ENCODE results near the gene FGFR4. TPM values are rescaled to one million over a fixed set of nuclear protein-coding genes. Genes with fewer than 3 reads are reported as not detected.

Gene FGFR4
- total RNA-seq, 2 donors from 2014 or later = 0.75 to 2.3 TPM

DNA sequence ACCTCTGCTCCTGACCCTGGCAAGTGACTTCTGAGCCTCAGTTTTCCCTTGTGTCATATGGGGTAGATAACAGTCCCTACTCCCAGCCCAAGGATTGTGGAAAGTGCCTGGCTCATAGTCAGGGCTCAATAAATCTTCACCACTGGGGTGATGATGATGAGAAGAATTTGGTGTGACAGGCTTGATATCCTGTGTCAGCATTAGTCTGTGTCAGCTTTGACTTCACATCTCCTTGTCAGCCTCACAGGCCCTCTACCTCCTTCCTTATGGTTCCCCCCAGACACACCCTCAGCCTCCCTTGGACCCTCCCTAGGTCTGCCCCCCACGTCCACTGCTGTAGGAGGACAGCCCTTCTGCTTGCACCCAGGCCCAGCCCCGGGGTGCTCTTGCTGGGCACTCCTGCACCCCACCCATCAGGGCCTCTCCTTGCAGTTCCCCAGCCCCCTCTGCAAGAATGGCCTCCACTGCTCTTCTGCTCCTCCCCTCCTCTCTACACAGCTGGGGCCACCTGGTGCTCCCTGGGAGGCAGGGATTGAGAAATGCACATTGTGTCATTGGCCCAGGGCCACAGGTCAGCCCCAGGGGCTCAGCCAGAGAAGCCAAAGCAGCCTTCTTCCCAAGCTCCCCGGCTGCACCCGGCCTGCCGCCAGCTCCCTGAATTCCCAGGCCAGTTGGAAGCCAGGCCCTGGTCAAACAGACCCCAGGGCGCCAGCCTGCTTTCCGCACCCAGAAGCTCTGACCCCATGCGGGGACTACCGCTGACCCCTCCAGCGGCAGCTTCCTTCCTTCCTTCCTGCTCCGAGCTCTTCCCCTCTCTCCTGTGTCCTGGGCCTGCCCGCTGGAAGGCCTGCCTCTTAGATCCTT is 7.7 kb downstream of the FGFR4 start:
- no peak for DNase-seq (ENCODE audit: low spot score in 2 of 2)
- Mint-ChIP-seq H3K36me3 (no peaks in the 10 kb centered on the region), H3K27ac (peak overlapping the region in 1 of 2 donors; percentile 65), H3K9me3 (no peaks in the 10 kb centered on the region)
- ATAC-seq = no peak

DNA sequence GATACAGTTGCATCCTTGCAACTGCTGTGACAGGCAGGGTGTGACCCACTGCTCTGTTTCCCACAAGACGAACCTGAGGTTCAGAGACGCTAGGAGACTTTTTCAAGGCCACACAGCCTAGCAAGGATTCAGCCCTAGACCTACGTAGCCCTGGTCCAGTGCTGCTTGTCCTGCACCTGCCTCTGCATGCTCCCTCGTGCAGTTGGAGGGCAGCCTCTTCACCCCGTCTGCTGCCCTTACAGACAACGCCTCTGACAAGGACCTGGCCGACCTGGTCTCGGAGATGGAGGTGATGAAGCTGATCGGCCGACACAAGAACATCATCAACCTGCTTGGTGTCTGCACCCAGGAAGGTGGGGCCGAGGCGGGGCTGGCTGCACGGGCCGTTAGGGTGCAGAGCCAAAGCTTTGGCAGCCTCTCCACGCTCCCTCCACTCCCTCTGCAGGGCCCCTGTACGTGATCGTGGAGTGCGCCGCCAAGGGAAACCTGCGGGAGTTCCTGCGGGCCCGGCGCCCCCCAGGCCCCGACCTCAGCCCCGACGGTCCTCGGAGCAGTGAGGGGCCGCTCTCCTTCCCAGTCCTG is 8.5 kb downstream of the FGFR4 start:
- DNase-seq (ENCODE audit: low spot score in 2 of 2) (no peak), ATAC-seq (no peak)
- Mint-ChIP-seq H3K9me3 (no peaks in the 10 kb centered on the region), H3K36me3 (no peaks in the 10 kb centered on the region), H3K27ac (no peak overlapping the region)

DNA sequence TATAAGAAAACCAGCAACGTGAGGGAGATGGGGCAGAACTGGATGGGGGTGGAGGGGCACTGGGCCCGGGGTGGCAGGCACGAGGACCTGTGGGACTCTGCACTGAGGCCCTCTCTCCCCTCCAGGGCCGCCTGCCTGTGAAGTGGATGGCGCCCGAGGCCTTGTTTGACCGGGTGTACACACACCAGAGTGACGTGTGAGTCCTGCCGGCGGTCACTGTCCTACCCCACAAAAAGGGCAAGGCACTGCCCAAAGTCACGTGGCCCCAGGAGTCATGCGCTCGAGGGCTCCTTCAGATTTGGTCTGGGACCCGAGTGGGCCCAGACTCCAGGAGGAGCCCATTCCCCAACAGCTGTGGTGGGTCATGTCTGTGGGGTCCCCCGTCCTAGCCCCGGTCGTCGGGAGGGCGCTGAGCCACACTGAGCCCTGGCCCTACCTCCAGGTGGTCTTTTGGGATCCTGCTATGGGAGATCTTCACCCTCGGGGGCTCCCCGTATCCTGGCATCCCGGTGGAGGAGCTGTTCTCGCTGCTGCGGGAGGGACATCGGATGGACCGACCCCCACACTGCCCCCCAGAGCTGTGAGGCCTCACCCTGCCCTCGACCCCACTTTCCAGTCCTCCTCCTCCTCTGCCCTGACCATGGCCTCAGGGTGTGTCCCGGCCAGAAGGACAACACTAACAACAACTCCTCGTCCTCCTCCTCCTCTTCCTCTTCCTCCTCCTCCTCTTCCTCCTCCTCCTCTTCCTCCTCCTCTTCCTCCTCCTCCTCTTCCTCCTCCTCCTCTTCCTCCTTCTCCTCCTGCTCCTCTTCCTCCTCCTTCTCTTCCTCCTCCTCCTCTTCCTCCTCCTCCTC is 9.7 kb downstream of the FGFR4 start:
- Mint-ChIP-seq H3K9me3 (no peaks in the 10 kb centered on the region), H3K36me3 (no peaks in the 10 kb centered on the region), H3K27ac (no peak overlapping the region)
- ATAC-seq = no peak
- no peak for DNase-seq (ENCODE audit: low spot score in 2 of 2)

DNA sequence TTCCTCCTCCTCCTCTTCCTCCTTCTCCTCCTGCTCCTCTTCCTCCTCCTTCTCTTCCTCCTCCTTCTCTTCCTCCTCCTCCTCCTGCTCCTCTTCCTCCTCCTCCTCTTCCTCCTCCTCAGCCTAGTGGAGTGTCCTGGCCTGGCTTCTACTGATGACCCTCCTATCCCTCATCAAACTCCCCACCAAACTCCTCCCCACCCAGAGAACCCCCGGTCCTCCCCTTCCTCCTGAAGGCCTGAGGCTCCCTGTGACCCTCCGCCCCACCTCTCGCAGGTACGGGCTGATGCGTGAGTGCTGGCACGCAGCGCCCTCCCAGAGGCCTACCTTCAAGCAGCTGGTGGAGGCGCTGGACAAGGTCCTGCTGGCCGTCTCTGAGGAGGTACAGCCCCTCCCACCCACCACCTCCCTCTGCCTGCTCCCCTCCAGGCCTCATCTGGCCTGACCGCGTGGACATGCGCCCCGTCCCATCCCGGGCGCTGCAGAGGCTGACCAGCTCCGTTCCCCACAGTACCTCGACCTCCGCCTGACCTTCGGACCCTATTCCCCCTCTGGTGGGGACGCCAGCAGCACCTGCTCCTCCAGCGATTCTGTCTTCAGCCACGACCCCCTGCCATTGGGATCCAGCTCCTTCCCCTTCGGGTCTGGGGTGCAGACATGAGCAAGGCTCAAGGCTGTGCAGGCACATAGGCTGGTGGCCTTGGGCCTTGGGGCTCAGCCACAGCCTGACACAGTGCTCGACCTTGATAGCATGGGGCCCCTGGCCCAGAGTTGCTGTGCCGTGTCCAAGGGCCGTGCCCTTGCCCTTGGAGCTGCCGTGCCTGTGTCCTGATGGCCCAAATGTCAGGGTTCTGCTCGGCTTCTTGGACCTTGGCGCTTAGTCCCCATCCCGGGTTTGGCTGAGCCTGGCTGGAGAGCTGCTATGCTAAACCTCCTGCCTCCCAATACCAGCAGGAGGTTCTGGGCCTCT is 10.6 kb downstream of the FGFR4 start:
- no peak for ATAC-seq
- H3K9me3 Mint-ChIP-seq = no peaks in the 10 kb centered on the region
- DNase-seq (ENCODE audit: low spot score in 2 of 2) = no peak
- no peak overlapping the region for H3K27ac Mint-ChIP-seq
- H3K36me3 Mint-ChIP-seq = no peaks in the 10 kb centered on the region

DNA sequence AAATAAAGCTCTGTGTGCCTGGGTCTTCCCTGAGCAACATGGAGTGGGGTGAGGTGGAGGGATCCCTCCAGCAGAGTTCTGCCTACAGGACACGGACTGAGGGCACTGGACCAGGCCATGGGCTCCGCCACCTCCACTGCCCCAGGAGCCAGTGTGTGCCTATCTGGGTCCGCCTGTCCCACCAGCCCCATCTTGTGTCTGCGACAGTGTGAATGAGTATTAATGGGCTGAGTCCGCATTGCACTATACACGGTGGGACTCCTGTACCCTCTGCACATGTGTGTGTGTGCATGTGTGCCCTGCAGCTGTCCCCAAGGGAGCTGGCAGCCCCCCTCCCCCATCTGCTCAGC is 11.4 kb downstream of the FGFR4 start:
- Mint-ChIP-seq H3K36me3 (no peaks in the 10 kb centered on the region), H3K27ac (no peak overlapping the region), H3K9me3 (no peaks in the 10 kb centered on the region)
- DNase-seq (ENCODE audit: low spot score in 2 of 2) (no peak), ATAC-seq (no peak)

DNA sequence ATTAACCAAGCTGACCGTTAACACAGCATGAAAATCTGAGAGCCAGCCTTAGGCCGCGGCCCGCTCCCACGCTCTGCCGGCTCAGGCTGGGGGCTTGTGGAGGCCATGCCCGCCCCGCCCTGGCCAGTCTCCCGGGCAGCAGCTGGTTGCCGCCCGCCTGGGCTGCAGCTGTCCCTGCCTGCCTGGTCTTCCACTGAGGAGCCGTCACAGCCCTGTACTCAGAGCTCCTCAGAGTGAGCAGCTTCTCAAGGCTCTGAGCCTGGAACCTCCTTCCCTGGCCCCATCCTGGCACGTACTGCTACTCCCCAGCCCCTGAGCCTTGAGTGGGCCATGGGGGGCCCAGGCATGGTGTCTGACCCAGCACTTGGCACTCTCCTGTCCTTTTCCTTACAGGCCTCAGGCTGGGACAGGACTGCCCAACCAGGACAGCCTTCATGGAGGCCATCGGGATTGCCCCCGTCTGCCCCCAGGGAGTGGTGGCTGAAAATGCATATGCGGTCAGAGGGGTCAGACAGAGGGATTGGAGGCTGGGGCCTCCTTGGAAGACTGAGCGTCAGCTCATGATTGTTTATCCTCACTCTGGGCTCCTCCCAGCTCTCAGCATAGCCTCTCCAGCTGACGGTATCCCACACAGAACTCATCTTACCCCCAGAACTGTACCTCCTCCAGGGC is 11.9 kb downstream of the FGFR4 start:
- no peak overlapping the region for H3K27ac Mint-ChIP-seq
- H3K9me3 Mint-ChIP-seq = no peaks in the 10 kb centered on the region
- DNase-seq (ENCODE audit: low spot score in 2 of 2) (no peak), ATAC-seq (no peak)
- H3K36me3 Mint-ChIP-seq = no peaks in the 10 kb centered on the region

DNA sequence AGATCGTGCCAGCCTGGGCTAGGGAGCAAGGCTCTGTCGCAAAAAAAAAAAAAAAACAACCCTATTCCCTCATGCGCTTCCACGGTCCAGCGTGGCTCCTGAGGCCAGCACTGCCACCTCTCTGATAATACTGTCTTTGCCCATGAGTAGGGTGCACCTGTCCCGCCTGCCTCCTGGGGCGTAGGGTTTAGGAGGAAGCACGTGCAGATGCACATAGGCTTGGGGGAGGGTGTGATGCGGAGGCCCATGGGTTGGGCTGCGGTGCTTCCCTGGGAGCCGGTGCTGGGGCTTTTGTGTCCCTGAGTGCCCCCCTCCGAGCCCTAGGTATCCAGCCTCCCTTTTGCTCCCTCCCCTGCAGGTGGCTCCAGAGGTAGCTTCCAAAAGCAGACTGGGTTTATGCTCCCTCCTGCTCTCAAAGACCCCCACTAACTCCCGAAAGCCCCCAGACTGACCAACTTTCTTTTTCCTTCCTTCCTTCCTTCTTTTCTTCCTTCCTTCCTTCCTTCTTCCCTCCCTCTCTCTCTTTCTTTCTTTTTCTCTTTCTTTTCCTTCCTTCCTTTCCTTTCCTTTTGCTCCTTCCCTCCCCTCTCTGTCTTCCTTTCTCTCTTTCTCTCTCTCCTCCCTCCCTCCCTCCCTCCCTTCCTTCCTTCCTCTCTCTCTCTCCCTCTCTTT is 12.8 kb downstream of the FGFR4 start:
- no peaks in the 10 kb centered on the region for H3K36me3 Mint-ChIP-seq
- ATAC-seq = no peak
- no peaks in the 10 kb centered on the region for H3K9me3 Mint-ChIP-seq
- no peak for DNase-seq (ENCODE audit: low spot score in 2 of 2)
- no peak overlapping the region for H3K27ac Mint-ChIP-seq

DNA sequence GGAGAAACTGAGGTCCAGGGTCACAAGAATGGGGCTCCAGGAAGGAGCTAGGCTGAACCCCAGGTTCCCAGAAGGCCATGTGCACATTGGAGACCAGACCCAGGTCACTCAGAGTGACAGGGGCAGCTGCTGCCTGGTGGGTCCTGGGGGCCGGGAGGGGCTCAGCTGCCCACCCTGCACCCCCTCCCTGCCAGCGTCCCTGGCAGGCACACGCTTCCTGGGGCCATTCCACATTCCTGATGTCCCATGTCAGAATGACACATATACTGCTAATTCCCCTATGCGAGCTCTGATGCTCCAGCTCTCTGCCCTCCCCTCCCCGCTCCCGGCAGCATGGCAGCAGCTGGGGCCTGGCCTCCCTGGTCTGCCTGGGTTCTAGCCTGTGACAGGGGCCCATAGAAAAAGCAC is 14.0 kb downstream of the FGFR4 start:
- Mint-ChIP-seq H3K27ac (no peak overlapping the region), H3K36me3 (no peaks in the 10 kb centered on the region), H3K9me3 (no peaks in the 10 kb centered on the region)
- DNase-seq (ENCODE audit: low spot score in 2 of 2) = no peak
- no peak for ATAC-seq

DNA sequence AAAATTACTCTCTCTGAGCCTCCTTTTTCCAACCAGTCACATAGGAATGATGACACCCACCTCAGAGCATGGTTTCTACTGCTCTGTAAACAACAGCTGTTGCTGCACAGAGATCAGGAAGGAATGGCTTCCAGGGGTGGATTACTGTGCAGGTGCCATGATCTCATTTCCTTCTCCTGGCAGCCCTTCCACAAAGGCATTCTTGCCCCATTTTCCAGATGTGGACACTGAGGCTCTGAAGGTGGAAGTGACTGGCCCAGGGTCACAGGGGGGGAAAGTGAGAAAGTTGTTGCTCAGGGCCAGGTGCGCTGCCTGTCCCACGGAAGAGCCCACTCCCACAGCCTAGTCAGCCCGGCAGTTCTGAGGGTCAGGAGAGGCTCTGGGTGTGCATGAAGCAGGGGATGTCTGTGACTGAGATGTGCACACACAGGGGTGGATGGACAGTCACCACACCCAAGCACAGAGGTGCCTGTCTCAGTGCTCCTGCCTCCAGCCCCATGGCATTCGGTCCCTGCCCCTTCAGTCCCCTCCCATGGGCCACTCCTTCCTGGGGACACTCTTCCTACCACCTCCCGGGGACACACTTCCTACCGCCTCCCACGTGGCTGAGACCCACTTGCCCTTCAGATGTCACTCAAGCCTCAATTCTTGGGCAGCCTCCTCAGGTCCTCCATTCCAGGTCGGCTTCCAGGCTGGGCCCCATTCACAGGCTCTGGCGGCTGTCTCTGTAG is 17.0 kb downstream of the FGFR4 start:
- ATAC-seq (no peak), DNase-seq (ENCODE audit: low spot score in 2 of 2) (no peak)
- no peaks in the 10 kb centered on the region for H3K36me3 Mint-ChIP-seq
- no peak overlapping the region for H3K27ac Mint-ChIP-seq
- no peaks in the 10 kb centered on the region for H3K9me3 Mint-ChIP-seq

DNA sequence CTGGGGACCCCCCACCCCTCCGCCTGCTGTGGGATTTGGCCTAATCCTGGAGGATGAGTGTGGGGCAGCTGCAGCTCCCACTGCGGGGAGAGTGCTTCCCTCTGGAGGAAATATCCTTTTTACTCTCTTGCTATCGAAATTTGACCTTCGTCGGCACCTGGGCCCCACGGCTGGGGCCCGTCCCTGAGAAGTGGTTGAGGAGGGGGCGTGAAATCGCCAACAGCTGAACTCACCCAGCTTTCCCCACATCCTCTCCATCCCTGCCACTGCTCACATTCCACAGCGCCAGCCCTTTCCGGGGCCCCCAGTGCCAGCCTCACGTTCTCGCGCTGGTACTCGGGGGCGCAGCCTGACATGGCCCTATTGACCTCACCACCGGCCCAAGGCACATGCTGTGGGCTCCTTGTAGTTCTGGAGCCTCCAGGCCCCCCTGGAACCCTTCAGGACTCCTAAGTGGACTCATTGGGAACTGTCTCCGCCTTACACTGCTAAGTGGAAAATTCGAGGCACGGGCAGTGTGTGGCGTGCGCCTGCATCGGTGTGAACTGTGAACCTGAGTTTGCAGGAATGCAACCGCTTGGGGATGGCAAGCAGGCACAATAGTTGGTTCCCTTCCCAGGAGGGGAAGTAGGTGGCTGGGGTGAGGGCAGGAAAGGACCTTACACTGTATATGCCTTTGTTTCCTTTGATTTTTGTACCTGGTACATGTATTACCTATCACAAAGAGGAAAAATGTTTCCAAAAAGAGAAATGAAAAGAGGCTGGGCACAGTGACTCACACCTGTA is 19.2 kb downstream of the FGFR4 start:
- ATAC-seq = no peak
- Mint-ChIP-seq H3K9me3 (no peaks in the 10 kb centered on the region), H3K36me3 (no peaks in the 10 kb centered on the region), H3K27ac (peak overlapping the region in 1 of 2 donors; percentile 53)
- DNase-seq (ENCODE audit: low spot score in 2 of 2) = no peak

DNA sequence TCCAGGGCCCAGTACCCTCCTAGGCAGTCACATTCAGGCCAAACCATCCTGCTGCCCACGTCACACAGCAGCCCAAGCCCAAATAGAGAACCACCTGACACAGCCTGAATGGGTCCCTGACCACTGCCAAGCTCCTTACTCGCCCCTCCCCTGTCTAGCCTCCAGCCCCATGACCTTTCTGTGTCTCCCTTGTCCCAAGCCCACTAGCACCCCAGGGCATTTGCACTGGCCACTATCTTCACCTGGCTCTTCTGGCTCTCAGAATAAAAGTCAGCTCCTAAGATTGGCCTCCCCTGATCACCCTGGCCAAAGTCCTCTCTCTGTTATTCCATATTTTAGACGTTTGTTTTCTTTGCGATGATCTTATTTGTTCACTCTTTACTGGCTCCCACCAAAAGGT is 20.4 kb downstream of the FGFR4 start:
- DNase-seq (ENCODE audit: low spot score in 2 of 2) = no peak
- no peaks in the 10 kb centered on the region for H3K36me3 Mint-ChIP-seq
- no peak for ATAC-seq

DNA sequence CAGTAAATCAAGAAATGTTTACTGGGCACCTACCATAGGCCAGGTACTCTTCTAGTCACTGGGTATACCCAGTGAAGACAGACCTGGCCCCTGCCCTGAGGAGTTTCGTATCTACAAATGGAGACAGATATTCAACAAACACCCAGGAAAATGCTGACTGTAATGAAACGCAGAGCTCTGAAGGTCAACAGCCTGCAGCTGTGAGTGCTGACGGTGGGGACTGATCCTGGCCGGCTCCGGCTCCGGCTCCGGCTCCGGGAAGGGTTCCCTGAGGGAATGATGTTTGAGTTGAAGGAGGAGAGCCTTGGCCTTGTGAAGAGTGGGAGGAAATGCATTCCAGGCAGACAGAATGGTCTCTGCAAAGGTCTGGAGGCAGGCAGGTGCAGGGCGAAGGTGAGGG is 23.1 kb downstream of the FGFR4 start:
- H3K36me3 Mint-ChIP-seq = no peaks in the 10 kb centered on the region

More for the DNA sequence above, 20.4 kb downstream of the FGFR4 start:
- Mint-ChIP-seq H3K27ac (no peak overlapping the region), H3K9me3 (no peaks in the 10 kb centered on the region)

DNA sequence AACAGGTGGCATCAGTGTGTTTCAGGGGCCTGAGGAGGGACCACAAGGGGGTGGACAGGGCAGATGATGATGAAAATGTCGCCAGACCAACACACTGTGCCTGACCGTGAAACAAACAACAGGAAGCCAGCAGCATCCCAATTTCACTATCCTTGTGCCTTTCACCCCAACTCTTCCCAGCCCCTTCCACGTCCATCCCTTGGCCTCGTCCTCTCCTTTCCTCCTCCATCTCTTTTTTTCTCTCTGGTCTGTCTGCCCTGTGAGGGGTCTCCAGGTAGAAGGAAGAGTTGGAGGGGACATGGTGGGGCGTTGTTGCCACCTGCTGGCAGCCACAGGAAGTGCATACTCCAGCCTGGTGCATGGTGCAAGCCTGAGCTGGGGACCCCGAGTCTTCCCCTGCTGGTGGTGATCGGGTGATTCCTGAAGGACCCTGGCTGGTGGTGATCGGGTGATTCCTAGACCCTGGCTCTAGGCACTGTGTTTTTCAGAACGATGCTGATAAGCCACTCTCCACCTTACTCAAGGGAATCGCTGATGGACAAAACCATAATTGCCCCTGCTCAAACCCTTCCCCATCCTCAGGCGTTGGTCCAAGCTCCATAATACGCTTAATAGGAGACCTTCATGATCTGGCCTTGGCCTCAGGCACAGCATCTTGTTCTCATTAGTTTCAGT is 25.1 kb downstream of the FGFR4 start:
- peaks cover 0 to 9% of the 10 kb centered on the region in 2 donors for H3K36me3 Mint-ChIP-seq
- ATAC-seq (peak; percentile 33 to 71), DNase-seq (ENCODE audit: low spot score in 2 of 2) (peak in 1 of 2 donors; percentile 68)
- H3K27ac Mint-ChIP-seq = peak overlapping the region in 1 of 2 donors; percentile 36
- peaks cover 0 to 5% of the 10 kb centered on the region in 2 donors for H3K9me3 Mint-ChIP-seq

More for the DNA sequence above, 23.1 kb downstream of the FGFR4 start:
- Mint-ChIP-seq H3K27ac (no peak overlapping the region), H3K9me3 (no peaks in the 10 kb centered on the region)
- DNase-seq (ENCODE audit: low spot score in 2 of 2) = no peak
- ATAC-seq = no peak

Measured in activated naive CD4-positive, alpha-beta T cell treated with anti-CD3 and anti-CD28 coated beads, Interleukin-2, amount 50 U/mL, for 72 hours (primary cell).